Activated T-cell treated with anti-CD3 and anti-CD28 coated beads for 48 hours (primary cell): ENCODE measurements around the gene CRIM1.
"Not testable (repeated sequence)": the region's sequence is repeated elsewhere in the genome, so short reads cannot be mapped to it uniquely, and the experiment has no call there.

Experiments
- DNase-seq: peaks from one replicate; pipeline ENCODE4 v3.0.0-alpha.2; 2020; ENCODE audit warnings: low read depth

Gene CRIM1

DNA sequence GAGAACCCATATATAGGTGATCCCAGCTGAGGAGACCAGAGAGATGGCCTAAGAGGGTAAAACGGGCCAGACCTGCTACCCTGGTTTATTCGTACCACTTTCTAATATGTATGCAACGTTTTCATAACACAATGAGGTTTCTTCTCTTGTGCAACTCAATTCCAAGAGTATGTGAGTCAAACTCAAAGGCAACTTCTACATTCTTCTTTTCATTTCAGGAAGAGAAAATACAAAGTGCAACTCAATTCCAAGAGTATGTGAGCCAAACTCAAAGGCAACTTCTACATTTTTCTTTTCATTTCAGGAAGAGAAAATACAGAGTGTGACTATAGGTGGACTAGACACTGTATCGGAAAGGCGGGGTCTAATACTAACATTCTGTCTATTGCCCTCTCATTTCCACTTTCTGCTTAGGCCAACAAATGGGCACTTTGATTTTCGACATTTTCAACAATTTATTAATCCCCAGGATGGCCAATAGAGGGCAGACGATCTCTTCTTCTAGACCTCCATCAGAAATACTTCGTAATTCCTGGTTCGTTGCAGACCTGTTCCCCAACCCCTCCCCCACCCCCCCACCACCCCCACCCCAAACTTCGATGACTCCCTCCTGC, 3.7 kb upstream of the CRIM1 start:
- DNase-seq = no peak

DNA sequence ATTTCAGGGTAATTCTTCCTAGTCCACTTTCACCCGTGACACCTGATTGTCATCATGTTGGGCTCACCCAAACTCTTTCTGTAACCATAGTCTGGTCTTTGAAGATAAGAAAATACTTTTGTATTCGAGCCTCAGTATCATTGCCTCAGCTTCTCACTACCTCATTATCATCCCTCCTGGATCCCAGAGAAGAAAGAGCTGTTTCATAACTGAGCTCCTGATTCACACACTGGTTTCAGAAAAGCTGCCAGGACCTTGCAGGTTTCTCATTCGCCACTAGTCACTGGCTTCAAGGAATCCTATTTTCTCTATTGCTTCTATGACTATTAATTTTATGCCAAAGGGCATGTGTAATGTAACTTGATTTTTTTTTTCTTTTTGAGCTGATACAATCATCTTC, 2.9 kb upstream of the CRIM1 start:
- DNase-seq = no peak

DNA sequence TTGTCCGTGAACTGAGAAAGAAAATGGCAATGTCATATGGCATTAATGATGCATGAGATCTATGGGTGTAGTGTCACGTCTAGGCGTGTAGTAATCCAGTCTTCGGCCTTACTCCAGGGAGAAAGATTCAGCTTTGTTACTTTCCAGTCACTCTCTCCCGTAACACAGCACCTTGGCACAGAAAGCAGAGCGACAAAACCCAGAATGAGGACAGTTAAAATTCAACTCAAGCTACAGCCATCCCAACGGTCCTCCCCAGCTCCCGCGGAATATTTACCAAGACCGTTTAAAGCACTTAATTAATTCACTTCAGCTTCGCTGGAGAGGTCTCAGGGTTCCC, 797 bp upstream of the CRIM1 start:
- no peak for DNase-seq

DNA sequence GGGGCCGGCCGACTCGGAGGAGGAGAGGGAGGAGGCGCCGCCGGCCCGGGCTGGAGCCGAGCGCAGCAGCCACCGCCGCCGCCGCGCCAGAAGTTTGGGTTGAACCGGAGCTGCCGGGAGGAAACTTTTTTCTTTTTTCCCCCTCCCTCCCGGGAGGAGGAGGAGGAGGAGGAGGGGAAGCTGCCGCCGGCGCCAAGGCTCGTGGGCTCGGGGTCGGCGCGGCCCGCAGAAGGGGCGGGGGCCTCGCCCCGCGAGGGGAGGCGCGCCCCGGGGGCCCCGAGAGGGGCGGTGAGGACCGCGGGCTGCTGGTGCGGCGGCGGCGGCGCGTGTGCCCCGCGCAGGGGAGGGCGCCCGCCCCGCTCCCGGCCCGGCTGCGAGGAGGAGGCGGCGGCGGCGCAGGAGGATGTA, 316 bp downstream of the CRIM1 start:
- no peak for DNase-seq

DNA sequence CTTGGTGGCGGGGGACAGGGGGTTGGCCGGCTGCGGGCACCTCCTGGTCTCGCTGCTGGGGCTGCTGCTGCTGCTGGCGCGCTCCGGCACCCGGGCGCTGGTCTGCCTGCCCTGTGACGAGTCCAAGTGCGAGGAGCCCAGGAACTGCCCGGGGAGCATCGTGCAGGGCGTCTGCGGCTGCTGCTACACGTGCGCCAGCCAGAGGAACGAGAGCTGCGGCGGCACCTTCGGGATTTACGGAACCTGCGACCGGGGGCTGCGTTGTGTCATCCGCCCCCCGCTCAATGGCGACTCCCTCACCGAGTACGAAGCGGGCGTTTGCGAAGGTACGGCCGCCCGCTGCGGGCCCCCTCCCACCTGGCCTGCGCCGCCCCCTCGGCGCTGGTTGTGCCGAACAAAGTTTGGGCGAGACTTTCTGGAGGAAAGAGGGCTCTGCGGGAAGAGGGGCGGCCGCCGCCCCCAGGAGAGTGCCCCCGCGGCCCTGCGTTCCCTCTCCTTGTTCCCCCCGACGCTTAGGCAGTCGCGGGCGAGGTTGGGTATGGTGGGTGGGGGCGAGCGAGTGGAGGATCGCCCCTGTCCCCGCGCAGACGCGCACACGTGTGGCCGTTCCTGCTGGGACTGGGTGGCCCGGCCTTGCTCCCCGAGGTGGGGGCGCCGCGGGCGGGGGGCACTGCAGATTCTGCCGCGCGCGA, 866 bp downstream of the CRIM1 start:
- DNase-seq = peak; percentile 42

DNA sequence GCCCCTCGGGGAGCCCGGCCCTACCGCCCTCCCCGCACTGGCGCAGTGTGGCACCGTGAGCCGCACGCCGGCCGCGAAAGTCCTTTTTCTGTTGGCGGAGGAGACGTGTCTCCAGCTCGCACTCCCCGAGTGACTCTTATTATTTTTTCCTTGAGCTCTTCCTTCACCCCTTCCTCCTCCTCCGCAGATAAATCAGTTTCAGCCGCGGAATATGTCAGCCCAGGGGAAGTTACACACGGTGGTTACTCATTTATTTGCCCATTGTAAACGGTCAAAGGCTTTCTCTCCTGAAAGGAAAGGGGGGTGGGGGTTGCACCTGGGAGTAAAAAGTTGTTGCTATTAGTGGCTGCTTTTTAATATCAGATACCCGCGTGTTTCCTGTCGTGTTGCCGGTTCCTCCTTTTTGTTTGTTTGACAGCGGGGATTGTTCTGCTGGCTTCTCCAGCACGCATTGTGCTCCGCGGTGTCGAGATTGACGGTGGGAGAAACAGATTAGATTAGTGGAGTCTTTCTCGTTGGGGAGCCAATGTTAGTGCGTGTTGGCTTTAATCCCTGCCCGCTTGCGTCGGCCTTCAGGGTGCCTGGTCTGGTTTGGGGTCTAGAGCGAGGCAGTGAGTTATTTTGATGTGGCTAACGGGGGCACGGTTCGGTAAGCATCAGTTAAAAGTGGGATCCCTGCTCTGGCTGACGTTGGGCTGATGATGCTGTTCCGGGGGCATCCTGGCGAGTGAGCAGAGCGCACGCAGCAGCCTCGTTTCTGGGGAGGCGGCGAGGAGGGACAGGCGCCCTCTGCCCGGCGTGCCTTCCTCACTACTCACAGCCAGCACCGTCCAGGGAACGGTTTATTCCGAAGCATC, 1.6 kb downstream of the CRIM1 start:
- DNase-seq = peak; percentile 24

DNA sequence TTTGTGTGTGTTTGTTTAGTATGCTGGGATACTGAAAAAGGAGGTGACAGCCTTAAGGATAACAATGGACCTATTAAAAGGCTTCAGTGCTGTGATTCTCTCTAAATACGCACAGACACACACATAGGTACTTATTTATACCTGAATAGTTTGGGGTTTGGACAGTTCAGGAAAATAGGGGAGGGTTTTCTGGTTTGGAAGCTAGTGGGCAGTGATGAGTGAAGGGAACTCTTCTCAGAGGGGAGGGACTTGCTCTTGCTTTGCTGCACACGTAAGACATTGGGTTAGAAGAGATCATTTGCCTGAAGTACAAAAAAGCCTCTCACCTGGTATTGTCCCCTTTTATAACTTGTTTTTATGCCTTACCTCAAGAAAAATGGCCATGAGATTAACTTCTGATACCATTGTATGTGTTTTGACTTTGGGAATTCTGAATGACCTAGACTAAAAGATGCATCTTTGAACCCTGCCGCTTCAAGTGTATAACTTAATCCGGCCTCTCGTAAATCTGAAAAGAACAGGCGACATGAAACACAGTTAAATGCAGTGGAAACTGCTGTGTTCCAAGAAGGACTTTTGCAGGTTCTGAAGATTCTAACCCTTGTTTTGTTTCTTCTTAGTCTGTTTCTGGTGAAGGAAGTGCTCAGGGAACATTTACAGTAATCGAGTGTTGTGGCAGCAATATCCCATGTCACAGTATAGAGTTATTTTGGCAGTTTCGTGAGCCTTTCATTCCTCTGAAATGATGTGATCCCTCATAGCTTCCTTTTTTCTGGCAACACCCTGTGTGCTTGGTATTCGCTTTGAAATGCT, 2.5 kb downstream of the CRIM1 start:
- DNase-seq = no peak

DNA sequence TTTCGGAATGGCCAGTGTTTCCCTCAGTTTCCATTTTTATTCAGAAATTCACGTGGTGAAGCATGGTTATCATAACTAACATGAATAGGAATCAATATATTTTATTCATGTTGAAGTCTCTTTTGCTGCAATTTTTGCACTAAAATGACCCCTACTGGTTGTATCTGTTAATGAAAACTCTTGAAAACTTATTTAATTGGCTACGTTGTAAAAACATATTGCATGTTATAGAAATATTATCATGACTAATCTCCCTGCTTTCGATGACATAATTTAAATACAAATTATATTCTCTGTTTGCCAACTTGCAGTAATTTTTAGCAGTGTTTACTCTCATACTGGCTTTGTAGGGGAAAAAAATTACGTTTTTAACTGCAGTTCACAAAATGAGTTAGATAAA, 3.5 kb downstream of the CRIM1 start:
- no peak for DNase-seq

DNA sequence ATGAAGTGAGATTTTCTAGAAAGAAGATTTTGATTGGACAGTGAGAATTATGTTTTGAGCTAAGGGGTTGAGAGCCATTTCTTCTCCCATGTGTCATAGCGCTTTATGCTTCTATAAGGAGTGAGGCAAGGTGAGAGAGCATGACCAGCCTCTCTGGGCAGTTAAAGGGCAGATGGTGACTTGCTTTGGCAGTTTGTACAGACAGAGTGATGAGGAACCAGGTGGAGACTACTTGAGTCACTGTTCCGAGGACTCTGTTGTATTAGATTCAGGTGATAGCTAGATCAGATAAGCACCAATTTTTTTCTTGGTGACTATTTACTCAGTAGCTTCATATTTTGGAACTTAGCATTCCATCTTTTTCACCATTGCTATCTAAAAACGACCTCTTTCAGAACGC, 4.5 kb downstream of the CRIM1 start:
- DNase-seq = no peak

DNA sequence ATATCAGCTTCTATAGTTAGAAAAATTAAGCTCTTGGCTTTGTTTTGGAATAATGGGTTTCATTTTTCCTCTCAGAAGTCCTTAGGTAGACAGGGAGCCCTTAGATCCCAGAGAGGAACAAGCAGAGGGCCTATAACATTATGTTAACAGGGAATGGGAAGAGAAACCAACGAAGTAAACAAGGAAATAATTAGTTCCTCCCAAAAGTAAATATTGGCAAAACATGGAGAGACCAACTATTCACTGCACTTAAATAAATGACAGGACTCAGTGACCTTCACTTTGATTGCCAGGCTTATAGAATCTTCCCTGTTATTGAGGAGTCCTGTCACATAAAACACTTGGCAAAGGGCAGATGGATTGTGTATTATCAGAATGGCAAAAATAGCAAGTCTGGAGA, 5.3 kb downstream of the CRIM1 start:
- no peak for DNase-seq

DNA sequence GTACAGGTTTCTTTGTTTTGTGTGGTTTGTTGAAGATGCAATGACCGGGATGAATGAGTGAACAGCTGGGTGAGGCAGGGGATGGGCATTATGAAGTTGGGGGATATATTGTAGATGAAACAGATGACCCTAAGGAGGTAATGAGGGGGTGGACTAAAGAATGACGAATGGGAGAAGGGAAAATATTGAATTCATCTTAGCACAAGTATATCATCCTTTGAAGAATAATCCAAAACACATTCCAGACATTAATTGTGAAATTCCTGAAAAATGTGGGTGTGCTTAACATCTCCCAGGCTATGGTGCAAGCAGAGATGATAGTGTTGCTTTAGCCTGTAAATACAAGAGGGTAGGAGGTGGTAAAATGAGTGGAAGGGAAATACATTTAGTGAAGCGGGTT, 5.8 kb downstream of the CRIM1 start:
- no peak for DNase-seq

DNA sequence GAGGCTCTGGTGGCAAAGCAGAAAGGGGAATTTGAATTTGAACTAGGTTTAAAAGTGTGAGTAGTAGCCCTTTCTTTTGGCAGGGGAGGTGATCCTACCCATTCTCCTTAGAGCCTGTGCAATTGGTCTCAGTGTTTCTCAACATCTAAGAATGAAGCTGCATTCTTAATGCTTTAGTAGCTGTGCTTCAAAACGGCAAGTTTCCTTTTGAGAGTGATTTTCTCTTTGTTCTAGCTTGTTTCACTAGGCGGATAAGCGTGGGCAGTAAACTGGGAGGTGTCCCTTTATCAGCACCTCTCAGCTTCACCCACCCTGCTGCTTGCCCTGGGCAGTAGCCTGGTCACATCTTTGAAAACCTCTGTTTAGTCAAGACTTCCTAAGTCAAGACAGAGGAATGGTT, 6.7 kb downstream of the CRIM1 start:
- DNase-seq = no peak

DNA sequence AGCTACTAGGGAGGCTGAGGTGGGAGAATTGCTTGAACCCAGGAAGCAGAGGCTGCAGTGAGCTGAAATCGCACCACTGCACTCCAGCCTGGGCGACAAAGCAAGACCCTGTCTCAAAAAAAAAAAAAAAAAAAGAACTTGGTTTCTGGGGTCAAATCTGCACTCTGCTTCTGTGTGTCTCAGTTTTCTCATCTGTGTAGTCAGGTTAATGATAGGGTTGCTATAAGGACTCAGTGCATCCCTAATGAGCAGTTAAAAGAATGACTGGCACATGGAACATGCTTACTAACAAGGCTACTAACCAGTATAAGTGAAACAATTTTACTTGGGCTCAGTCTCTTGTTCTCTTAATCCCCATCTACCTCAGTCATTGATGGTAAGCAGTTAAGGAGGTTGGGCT, 7.5 kb downstream of the CRIM1 start:
- DNase-seq = not testable (repeated sequence)

DNA sequence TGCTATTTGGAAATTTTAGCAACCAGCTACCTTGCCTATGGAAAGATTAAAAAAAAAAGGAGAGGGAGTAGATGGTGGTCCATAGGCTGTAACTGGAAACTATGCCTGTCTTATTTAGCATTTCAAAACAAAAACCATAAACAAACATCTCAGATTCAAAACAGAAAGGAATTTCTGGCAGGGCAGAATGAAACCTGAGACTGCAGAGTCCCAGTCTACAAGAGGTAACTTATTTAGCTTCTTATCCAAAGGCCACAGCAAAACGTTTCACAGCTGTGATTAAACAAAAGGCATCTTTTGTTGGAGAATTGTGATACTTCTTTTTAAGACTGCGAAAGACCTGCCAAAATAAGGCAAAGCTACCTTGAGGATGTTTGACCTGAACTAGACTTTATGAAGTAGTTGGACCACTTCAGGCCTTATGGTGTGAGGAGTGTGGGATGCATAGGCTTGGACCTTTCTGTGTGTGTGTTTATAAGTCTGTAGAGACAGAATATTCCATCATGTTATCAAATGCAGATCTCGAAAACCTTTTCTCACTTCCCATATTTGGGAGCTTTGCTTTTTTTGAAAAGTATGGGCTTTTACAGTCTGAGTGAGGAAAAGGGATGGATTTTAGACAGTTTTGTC, 11.0 kb downstream of the CRIM1 start:
- DNase-seq = no peak

DNA sequence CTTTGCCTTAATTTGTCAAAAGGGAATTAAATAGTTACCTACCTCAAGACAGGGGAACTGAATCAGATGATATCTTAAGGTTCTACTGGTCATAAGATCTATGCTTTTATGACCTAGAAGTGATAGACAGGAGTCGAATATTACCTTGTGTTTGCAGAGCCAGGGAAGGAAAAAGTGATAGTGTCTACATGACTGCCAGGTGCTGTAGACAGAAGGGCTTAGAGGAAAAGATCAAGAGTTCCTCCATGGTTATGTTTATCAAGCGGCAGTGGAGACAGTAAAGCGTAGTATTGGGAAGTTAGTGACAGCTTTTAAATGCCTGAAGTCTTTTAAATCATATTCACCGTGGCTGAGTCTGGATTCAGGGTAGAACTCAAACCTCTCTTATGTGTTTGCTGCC, 11.9 kb downstream of the CRIM1 start:
- no peak for DNase-seq

DNA sequence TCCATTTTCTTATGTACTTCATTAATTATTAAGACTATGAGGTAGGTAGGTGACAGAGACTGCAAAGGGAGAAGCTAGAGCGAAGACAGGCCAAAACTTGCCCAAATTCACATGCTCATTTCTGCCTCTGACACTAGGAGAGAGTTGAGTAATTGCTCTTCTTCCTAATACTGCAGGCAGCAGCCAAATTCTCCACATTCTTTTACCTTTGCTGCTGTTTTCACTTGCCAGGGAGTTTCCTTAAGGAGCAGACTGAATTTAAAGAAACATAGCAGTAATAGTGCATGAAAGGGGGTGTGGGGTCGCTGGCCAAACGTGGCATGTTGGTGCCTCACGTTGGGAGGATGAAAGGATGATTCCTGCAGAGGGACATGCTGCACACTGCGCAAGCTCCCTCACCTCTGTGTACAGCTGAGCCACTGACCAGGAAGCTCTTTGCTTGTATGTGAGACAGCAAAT, 12.3 kb downstream of the CRIM1 start:
- no peak for DNase-seq

DNA sequence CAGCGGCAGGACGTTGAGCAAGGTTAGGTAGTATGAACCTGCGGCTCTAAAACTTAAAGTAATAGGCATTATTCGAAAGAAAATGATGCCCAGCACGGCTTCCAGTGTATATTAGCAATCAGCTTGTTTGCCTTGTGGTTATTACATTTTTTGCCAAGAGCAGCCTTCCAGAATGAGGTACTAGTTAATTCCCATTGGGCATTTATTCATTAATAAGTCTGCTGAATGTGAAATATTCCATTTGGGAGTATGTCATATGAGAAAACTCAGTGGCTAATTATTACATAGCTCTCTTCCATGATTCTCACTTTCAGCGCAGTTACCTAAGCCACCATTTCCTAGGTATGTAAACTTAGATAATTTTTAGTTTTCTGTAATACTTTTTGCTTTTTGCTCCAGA, 12.9 kb downstream of the CRIM1 start:
- DNase-seq = no peak

DNA sequence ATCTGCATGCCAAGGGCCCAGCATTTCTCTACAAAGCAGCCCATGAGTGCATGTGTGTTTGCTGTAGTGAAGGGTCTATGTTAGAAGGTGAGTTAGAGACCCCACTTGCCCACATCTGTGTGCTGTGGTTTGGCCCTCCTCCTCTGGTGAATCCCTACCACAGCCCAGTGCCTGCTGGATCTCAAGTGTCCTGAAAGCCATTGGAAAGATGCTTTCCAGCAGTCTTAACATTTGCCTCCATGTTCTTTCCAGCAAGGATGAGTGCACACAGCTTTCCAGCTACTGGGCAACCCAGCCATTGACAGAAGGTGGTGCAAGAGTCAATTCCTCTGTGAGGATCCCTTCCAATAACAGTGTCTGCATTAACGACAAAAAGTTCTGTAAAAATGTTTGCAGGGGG, 13.6 kb downstream of the CRIM1 start:
- no peak for DNase-seq

DNA sequence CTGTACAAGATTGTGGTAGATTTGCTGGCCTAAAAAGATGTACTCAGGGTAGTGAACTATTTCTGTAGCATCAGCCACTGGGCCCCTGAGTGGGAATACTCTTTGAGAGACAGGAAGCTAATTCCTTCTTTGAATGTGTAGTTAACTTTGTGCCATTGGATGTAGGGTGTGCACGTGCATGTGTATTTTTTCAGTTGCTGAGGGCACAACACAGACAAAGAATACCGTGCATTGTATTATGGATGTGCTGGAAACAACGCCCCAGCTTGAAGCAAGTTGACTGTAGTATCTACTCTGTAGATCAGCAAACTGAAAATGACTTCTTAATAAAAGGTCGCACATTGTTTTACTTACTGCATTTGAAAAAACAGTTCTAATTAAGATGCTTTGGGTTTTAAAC, 14.1 kb downstream of the CRIM1 start:
- no peak for DNase-seq

DNA sequence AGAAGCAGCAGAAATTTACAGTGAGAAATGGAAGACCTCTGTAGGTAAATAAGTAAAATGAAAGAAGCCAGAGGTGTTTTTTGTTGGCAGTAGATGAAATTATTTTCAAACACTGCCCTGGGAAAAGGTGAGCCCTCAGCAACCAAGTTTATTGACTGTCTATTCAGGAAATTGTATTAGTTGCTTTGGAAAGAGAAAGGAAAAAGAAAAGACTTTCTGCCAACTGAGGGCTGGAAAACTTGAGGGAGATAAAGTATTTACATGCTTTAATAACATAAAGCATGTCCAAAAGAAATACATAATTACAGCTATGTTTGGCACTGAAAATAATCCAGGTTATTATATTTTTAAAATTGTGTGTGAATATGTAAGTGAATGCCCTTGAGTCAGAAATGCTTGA, 14.7 kb downstream of the CRIM1 start:
- DNase-seq = no peak

DNA sequence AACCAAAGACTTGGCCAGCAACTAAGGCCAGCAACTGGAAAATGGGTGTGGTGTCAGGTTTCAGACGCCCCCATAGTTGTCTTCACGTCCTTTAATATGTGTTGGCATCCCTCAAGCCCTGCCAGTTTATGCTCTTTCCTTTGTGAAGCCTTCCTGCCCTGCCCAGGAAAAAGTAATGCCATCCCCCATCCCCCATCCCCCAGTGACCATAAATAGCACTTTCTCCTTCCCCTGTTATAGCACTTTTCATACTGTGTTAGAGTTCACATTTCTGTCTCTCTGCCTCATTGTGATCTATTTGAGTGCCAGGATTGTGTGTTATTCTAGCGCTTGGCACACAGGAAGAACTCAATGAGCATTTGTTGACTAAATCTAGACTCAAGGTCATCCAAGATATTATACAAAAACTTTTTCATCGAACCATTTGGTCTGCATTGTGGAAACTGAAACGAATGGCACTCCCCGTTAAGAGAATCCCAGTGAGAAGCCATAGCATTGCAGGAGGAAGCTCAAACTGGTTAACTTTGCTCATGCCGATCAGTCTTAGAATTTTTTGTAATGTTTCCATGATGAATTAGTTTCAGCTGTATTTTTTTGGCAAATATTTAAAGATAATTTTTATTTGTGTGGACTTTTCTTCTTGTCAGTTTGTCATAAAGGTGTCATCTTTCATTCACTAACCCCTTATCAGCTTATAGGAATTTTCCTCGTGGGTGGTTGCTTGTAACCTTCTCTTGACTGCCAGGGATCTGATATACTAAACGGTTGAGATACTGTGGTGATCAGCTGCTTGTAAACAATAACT, 15.7 kb downstream of the CRIM1 start:
- DNase-seq = no peak
